ENCODE results near the gene HEMK1. TPM values are rescaled to one million over a fixed set of nuclear protein-coding genes. Genes with fewer than 3 reads are reported as not detected.

The HEMK1 gene
- total RNA-seq, 2 experiments from 2014 or later: 12.4 to 14.6 TPM

DNA sequence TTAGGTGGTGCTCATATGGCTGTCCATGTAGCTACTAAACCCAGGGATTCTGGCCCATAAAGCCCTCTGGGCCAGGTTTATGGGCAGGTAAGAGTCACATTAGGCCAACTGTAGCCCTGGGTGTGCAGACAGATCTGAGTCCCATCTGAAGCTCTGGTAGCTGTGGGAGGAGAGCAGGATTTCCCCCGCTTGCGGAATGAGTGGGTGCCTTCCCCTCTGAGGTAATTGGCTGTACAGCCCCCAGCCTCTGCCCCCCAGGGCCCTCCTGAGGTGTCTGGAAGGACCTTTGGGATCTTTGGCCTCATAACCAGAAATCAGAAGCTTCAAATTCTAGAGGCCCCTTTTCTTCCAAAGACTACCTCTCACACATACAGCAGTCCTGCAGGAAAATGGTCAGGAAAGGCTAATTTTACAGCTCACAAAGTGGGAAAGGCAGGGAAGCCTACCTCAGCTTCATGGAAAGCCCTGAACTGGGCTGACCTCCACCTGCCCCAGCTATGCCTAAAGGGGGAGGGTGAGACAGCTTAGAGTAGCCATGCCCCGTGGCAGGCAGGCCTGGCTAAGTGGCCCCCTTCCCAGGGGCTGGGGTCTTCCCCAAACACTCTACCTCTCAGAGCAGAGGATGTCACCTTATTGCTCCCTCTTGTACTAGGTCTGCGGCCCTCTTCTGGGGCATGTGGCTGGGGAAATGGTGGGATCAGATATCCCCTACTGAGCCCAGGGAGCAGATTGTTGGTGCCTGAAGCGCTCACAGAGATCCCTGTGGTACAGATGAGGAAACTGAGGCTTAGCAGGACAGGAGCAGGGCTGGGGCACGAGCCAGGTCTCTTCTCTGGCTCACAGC is 16.8 kb downstream of the HEMK1 start:
- Histone ChIP-seq H3K36me3 (ENCODE audit: insufficient read depth, low read length) (peaks cover 8% of the 10 kb centered on the region), H3K4me1 (ENCODE audit: insufficient read depth, low read length) (peaks cover 80% of the 10 kb centered on the region), H3K27ac (ENCODE audit: low read depth in 1 of 2, low read length in 2 of 2) (no peak overlapping the region), H3K27me3 (ENCODE audit: control insufficient read depth in 1 of 2, insufficient read depth in 2 of 2, low read length in 2 of 2) (no peaks in the 10 kb centered on the region), H3K4me3 (ENCODE audit: low read length) (no peak overlapping the region), H3K9me3 (ENCODE audit: control insufficient read depth in 1 of 2, insufficient read depth in 1 of 2, low read length in 2 of 2) (no peaks in the 10 kb centered on the region)
- Mint-ChIP-seq H3K27ac (no peak overlapping the region), H3K4me3 (no peak overlapping the region), H3K36me3 (ENCODE audit: low read depth) (peaks cover 26% of the 10 kb centered on the region), H3K4me1 (ENCODE audit: low read depth) (peaks cover 35% of the 10 kb centered on the region), H3K9me3 (no peaks in the 10 kb centered on the region), H3K27me3 (no peaks in the 10 kb centered on the region)
- POLR2A ChIA-PET: interaction anchor here (1.0 to 9.4 kb wide), 5 partner anchors 13 to 25 kb away, joined by 3 to 86 read pairs (median 3); partner anchors contain the start of genes C3orf18 and CISH
- intact Hi-C loops (cut with DNase I, micrococcal nuclease): no loop called here
- no peak for DNase-seq
- TF ChIP-seq CTCF (IDR thresholded peaks at IDR 0.05): no peak
- no peak for ATAC-seq (ENCODE audit: poor library complexity)
- CTCF ChIA-PET: interaction anchor here (1.2 to 8.4 kb wide), 2 partner anchors 14 to 23 kb away, joined by 5 to 114 read pairs; partner anchors contain the start of gene CISH

DNA sequence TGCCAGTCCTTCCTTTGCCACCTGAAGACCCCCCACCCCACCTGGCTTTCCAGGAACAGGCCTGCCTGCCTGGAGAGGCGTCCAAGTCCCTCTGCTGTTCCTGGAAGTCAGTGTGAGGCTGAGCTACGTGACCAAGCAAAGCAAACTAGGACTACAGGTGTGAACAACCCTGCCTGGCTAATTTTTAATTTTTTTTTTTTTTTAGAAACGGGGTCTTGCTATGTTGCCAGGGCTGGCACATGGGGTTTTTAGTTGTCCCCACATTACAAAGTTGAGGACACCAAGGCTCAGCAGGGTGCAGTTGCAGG is 17.4 kb downstream of the HEMK1 start:
- ChIA-PET CTCF (interaction anchor here (1.2 to 8.4 kb wide), 3 partner anchors 14 to 23 kb away, joined by 5 to 114 read pairs (median 24); partner anchors contain the start of gene CISH), POLR2A (interaction anchor here (1.0 to 9.4 kb wide), 2 partner anchors 15 to 24 kb away, joined by 3 to 86 read pairs; partner anchors contain the start of gene CISH)
- Mint-ChIP-seq H3K4me3 (no peak overlapping the region), H3K27ac (peak overlapping the region; percentile 86), H3K36me3 (ENCODE audit: low read depth) (peaks cover 21% of the 10 kb centered on the region), H3K9me3 (no peaks in the 10 kb centered on the region), H3K4me1 (ENCODE audit: low read depth) (peaks cover 39% of the 10 kb centered on the region), H3K27me3 (no peaks in the 10 kb centered on the region)
- no peaks in the 10 kb centered on the region for H3K27me3 ChIP-seq (ENCODE audit: control insufficient read depth in 1 of 2, insufficient read depth in 2 of 2, low read length in 2 of 2)
- H3K9me3 ChIP-seq (ENCODE audit: control insufficient read depth in 1 of 2, insufficient read depth in 1 of 2, low read length in 2 of 2): no peaks in the 10 kb centered on the region
- H3K27ac ChIP-seq (ENCODE audit: low read depth in 1 of 2, low read length in 2 of 2): no peak overlapping the region
- intact Hi-C loops (cut with DNase I, micrococcal nuclease): no loop called here
- H3K4me3 ChIP-seq (ENCODE audit: low read length): no peak overlapping the region
- H3K36me3 ChIP-seq (ENCODE audit: insufficient read depth, low read length): peaks cover 5% of the 10 kb centered on the region
- no peak for TF ChIP-seq CTCF (IDR thresholded peaks at IDR 0.05)
- DNase-seq (no peak), ATAC-seq (ENCODE audit: poor library complexity) (no peak)
- H3K4me1 ChIP-seq (ENCODE audit: insufficient read depth, low read length): peaks cover 80% of the 10 kb centered on the region

- Mint-ChIP-seq H3K4me1 (ENCODE audit: low read depth) (peaks cover 42% of the 10 kb centered on the region), H3K9me3 (no peaks in the 10 kb centered on the region), H3K27ac (peak overlapping the region; percentile 86), H3K27me3 (no peaks in the 10 kb centered on the region), H3K36me3 (ENCODE audit: low read depth) (peaks cover 17% of the 10 kb centered on the region), H3K4me3 (no peak overlapping the region)
- intact Hi-C loops (cut with DNase I, micrococcal nuclease): no loop called here
- no peak for DNase-seq
- Histone ChIP-seq H3K9me3 (ENCODE audit: control insufficient read depth in 1 of 2, insufficient read depth in 1 of 2, low read length in 2 of 2) (no peaks in the 10 kb centered on the region), H3K36me3 (ENCODE audit: insufficient read depth, low read length) (no peaks in the 10 kb centered on the region), H3K27ac (ENCODE audit: low read depth in 1 of 2, low read length in 2 of 2) (no peak overlapping the region), H3K4me1 (ENCODE audit: insufficient read depth, low read length) (peaks cover 80% of the 10 kb centered on the region), H3K27me3 (ENCODE audit: control insufficient read depth in 1 of 2, insufficient read depth in 2 of 2, low read length in 2 of 2) (no peaks in the 10 kb centered on the region), H3K4me3 (ENCODE audit: low read length) (no peak overlapping the region)
- POLR2A ChIA-PET: interaction anchor here (1.0 to 9.4 kb wide), 2 partner anchors 15 to 23 kb away, joined by 3 to 86 read pairs; partner anchors contain the start of gene CISH
- CTCF ChIA-PET: interaction anchor here (4.2 to 8.4 kb wide), 2 partner anchors 14 to 22 kb away, joined by 24 to 114 read pairs; partner anchors contain the start of gene CISH
- no peak for ATAC-seq (ENCODE audit: poor library complexity)
- TF ChIP-seq CTCF (IDR thresholded peaks at IDR 0.05): no peak
Measured at GRCh38 chr3:50587373-50587772, 18.1 kb downstream of the HEMK1 start.

Data from CD4-positive, alpha-beta T cell (primary cell).